H9 (cell line): ENCODE measurements around the gene SPDYE4. TPM values are rescaled to one million over a fixed set of nuclear protein-coding genes. Genes with fewer than 3 reads are reported as not detected.

Experiments used
- DNase-seq: peaks from one replicate; pipeline ENCODE4 v3.0.0-alpha.2; 2017
- H2AFZ ChIP-seq: one replicate; pipeline ENCODE4 v1.6.1; 2013; ENCODE audit warnings: mild to moderate bottlenecking, low read length, control low read depth, moderate library complexity
- H2AK5ac ChIP-seq: 2 replicates; pipeline ENCODE4 v1.6.1; 2013; ENCODE audit warnings: low read length, control low read depth, mixed read lengths; ENCODE audit not compliant: insufficient read length
- H2BK120ac ChIP-seq: one replicate; pipeline ENCODE4 v1.6.1; 2013; ENCODE audit warnings: low read depth, mild to moderate bottlenecking, low read length, control low read depth, inconsistent platforms; ENCODE audit not compliant: poor library complexity, severe bottlenecking
- H2BK12ac ChIP-seq: 2 replicates; pipeline ENCODE4 v1.6.1; 2013; ENCODE audit warnings: low read length, control low read depth, mixed read lengths, low read depth; ENCODE audit not compliant: insufficient read length
- H2BK15ac ChIP-seq: 2 replicates; pipeline ENCODE4 v1.6.1; 2013; ENCODE audit warnings: low read depth, low read length, control low read depth
- H2BK20ac ChIP-seq: one replicate; pipeline ENCODE4 v1.6.1; 2013; ENCODE audit warnings: low read depth, mild to moderate bottlenecking, low read length, control low read depth, inconsistent platforms; ENCODE audit not compliant: poor library complexity, severe bottlenecking
- H2BK5ac ChIP-seq: 2 replicates; pipeline ENCODE4 v1.6.1; 2013; ENCODE audit warnings: low read length, control low read depth, mixed read lengths; ENCODE audit not compliant: insufficient read length
- H3K14ac ChIP-seq: 2 replicates; pipeline ENCODE4 v1.6.1; 2013; ENCODE audit warnings: low read length, control low read depth; ENCODE audit not compliant: insufficient read depth
- H3K18ac ChIP-seq: 2 replicates; pipeline ENCODE4 v1.6.1; 2013; ENCODE audit warnings: low read depth, mild to moderate bottlenecking, mixed read lengths, low read length, control low read depth; ENCODE audit not compliant: insufficient read length
- H3K23ac ChIP-seq: 2 replicates; pipeline ENCODE4 v1.6.1; 2013; ENCODE audit warnings: low read length, control low read depth, mixed read lengths, low read depth; ENCODE audit not compliant: insufficient read length
- H3K23me2 ChIP-seq: 2 replicates; pipeline ENCODE4 v1.6.1; 2013; ENCODE audit warnings: low read depth, mild to moderate bottlenecking, mixed read lengths, low read length, control low read depth; ENCODE audit not compliant: insufficient read length, poor library complexity, severe bottlenecking
- H3K27ac ChIP-seq: 2 replicates; pipeline ENCODE4 v1.5.1; 2013; ENCODE audit warnings: low read length, control low read depth, mixed read lengths, low read depth; ENCODE audit not compliant: insufficient read length
- H3K27me3 ChIP-seq: 2 replicates; pipeline ENCODE4 v1.6.1; 2013; ENCODE audit warnings: low read length, control low read depth, inconsistent platforms; ENCODE audit not compliant: insufficient read depth
- H3K4ac ChIP-seq: 2 replicates; pipeline ENCODE4 v1.6.1; 2013; ENCODE audit warnings: low read depth, mild to moderate bottlenecking, control low read depth, inconsistent platforms, low read length, moderate library complexity
- H3K4me1 ChIP-seq: 2 replicates; pipeline ENCODE4 v1.6.1; 2013; ENCODE audit warnings: low read length, control low read depth, inconsistent platforms; ENCODE audit not compliant: insufficient read depth
- H3K4me2 ChIP-seq: 2 replicates; pipeline ENCODE4 v1.6.1; 2013; ENCODE audit warnings: low read length, control low read depth, mixed read lengths; ENCODE audit not compliant: insufficient read length, insufficient read depth
- H3K56ac ChIP-seq: 2 replicates; pipeline ENCODE4 v1.6.1; 2013; ENCODE audit warnings: low read depth, mild to moderate bottlenecking, mixed read lengths, low read length, control low read depth; ENCODE audit not compliant: insufficient read length
- H3K79me1 ChIP-seq: 2 replicates; pipeline ENCODE4 v1.6.1; 2013; ENCODE audit warnings: low read depth, mild to moderate bottlenecking, moderate library complexity, low read length, control low read depth, inconsistent platforms; ENCODE audit not compliant: insufficient read depth, poor library complexity, severe bottlenecking
- H3K79me2 ChIP-seq: 2 replicates; pipeline ENCODE4 v1.6.1; 2013; ENCODE audit warnings: low read length, control low read depth, inconsistent platforms; ENCODE audit not compliant: insufficient read depth
- H3K9ac ChIP-seq: 2 replicates; pipeline ENCODE4 v1.6.1; 2013; ENCODE audit warnings: low read length, control low read depth, mixed read lengths; ENCODE audit not compliant: insufficient read length; ENCODE audit errors: extremely low read depth
- H3K9me3 ChIP-seq: one replicate; pipeline ENCODE4 v1.6.1; 2013; ENCODE audit warnings: low read depth, low read length, inconsistent platforms; ENCODE audit not compliant: control insufficient read depth
- H3T11ph ChIP-seq: one replicate; pipeline ENCODE4 v1.6.1; 2013; ENCODE audit warnings: mild to moderate bottlenecking, low read length, control low read depth, inconsistent platforms
- H4K20me1 ChIP-seq: one replicate; pipeline ENCODE4 v1.6.1; 2013; ENCODE audit not compliant: control insufficient read depth, insufficient read length, insufficient read depth
- H4K5ac ChIP-seq: 2 replicates; pipeline ENCODE4 v1.6.1; 2013; ENCODE audit warnings: low read depth, mild to moderate bottlenecking, mixed read lengths, low read length, control low read depth; ENCODE audit not compliant: insufficient read length
- H4K8ac ChIP-seq: replicated peaks from 2 replicates; pipeline ENCODE4 v1.6.1; 2013; ENCODE audit warnings: low read length, control low read depth, mixed read lengths, low read depth; ENCODE audit not compliant: insufficient read length
- H4K91ac ChIP-seq: 2 replicates; pipeline ENCODE4 v1.6.1; 2013; ENCODE audit warnings: low read depth, mild to moderate bottlenecking, moderate library complexity, mixed read lengths, low read length, control low read depth; ENCODE audit not compliant: insufficient read length
- H3K27ac Mint-ChIP-seq, 3 experiments: 2 replicates in 2 of 3; 3 replicates in 1 of 3; pipeline ENCODE4 v1.8.0; 2020 to 2021; ENCODE audit warnings: mixed read lengths in 3 of 3, mild to moderate bottlenecking in 1 of 3, moderate library complexity in 1 of 3
- H3K27me3 Mint-ChIP-seq: 2 replicates; pipeline ENCODE4 v1.8.0; 2021; ENCODE audit warnings: low read depth, mild to moderate bottlenecking, moderate library complexity, mixed read lengths
- H3K36me3 Mint-ChIP-seq, 3 experiments: 2 replicates in 2 of 3; 3 replicates in 1 of 3; pipeline ENCODE4 v1.8.0; 2020 to 2021; ENCODE audit warnings: low read depth in 3 of 3, mixed read lengths in 3 of 3; ENCODE audit not compliant: insufficient read depth in 1 of 3
- H3K4me1 Mint-ChIP-seq, 2 experiments: 2 replicates each; pipeline ENCODE4 v1.8.0; 2020; ENCODE audit warnings: mixed read lengths in 2 of 2
- H3K4me3 Mint-ChIP-seq, 2 experiments: 2 replicates in 1 of 2; 3 replicates in 1 of 2; pipeline ENCODE4 v1.8.0; 2020 to 2021; ENCODE audit warnings: mild to moderate bottlenecking in 2 of 2, mixed read lengths in 2 of 2, moderate library complexity in 1 of 2
- H3K9me3 Mint-ChIP-seq, 2 experiments: 2 replicates in 1 of 2; 3 replicates in 1 of 2; pipeline ENCODE4 v1.8.0; 2020; ENCODE audit warnings: mild to moderate bottlenecking in 2 of 2, mixed read lengths in 2 of 2, moderate library complexity in 1 of 2
- WGBS: extraction: QIAGEN DNeasy Blood & Tissue Kit; methylation state at CpG from one replicate; pipeline ENCODE4 v1.1.7; 2013; ENCODE audit warnings: missing lambda C conversion rate, low lambda C conversion rate, mixed read lengths; ENCODE audit not compliant: insufficient read length; ENCODE audit errors: extremely low coverage; 5-methylcytosine and 5-hydroxymethylcytosine counted together
- total RNA-seq: library from RNA; stranded (reverse); gene quantifications from 2 replicates; pipeline ENCODE4 v1.2.1, GENCODE V29; 2021
- TF ChIP-seq, protein P1 (sequence below): fragments of 200-600 bp; sonication (generic); conservative IDR thresholded peaks from 3 replicates; pipeline ENCODE4 v1.8.0; 2021; ENCODE audit warnings: antibody characterized with exemption, mild to moderate bottlenecking

SPDYE4 gene
- total RNA-seq, 1 experiment from 2014 or later, result not detected

DNA sequence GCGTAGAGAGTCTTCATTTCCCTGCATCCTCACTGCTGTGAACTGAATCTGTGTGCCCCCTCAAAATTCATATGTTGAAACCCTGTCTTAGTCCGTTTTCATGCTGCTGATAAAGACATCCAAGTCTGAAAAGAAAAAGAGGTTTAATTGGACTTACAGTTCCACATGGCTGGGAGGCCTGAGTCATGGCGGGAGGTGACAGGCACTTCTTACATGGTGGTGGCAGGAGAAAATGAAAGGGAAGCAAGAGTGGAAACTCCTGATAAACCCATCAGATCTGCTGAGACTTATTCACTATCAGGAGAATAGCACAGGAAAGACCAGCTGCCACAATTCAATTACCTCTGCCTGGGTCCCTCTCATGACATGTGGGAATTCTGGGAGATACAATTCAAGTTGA is 10.6 kb downstream of the SPDYE4 start:
- H3K79me2 ChIP-seq, result no peaks in the 10 kb centered on the region
- H4K8ac ChIP-seq, result no peak overlapping the region
- no peaks in the 10 kb centered on the region for H3K4me1 ChIP-seq
- no peak overlapping the region for H3K23ac ChIP-seq
- no peak overlapping the region for H2BK12ac ChIP-seq
- no peak overlapping the region for H2BK20ac ChIP-seq
- no peak overlapping the region for H3K4me3 Mint-ChIP-seq
- H2BK15ac ChIP-seq, result no peak overlapping the region
- TF ChIP-seq, protein P1, sequence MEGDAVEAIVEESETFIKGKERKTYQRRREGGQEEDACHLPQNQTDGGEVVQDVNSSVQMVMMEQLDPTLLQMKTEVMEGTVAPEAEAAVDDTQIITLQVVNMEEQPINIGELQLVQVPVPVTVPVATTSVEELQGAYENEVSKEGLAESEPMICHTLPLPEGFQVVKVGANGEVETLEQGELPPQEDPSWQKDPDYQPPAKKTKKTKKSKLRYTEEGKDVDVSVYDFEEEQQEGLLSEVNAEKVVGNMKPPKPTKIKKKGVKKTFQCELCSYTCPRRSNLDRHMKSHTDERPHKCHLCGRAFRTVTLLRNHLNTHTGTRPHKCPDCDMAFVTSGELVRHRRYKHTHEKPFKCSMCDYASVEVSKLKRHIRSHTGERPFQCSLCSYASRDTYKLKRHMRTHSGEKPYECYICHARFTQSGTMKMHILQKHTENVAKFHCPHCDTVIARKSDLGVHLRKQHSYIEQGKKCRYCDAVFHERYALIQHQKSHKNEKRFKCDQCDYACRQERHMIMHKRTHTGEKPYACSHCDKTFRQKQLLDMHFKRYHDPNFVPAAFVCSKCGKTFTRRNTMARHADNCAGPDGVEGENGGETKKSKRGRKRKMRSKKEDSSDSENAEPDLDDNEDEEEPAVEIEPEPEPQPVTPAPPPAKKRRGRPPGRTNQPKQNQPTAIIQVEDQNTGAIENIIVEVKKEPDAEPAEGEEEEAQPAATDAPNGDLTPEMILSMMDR, result no peak
- H3K4me2 ChIP-seq, result no peak overlapping the region
- no peak overlapping the region for H3T11ph ChIP-seq
- peaks cover 23% of the 10 kb centered on the region for H3K27me3 Mint-ChIP-seq
- H3K79me1 ChIP-seq, result no peaks in the 10 kb centered on the region
- H3K23me2 ChIP-seq, result peaks cover 3% of the 10 kb centered on the region
- no peak overlapping the region for H3K4ac ChIP-seq
- no peak overlapping the region for H3K18ac ChIP-seq
- H3K27me3 ChIP-seq, result no peaks in the 10 kb centered on the region
- no peak overlapping the region for H4K5ac ChIP-seq
- H3K27ac ChIP-seq, result no peak overlapping the region
- no peak overlapping the region for H4K91ac ChIP-seq
- no peaks in the 10 kb centered on the region for H4K20me1 ChIP-seq
- H2AFZ ChIP-seq, result no peak overlapping the region
- no peak overlapping the region for H2AK5ac ChIP-seq
- peaks cover 2 to 3% of the 10 kb centered on the region in 2 experiments; a peak in 2 of 4 replicates for H3K4me1 Mint-ChIP-seq
- no peak overlapping the region for H3K27ac Mint-ChIP-seq
- no peak overlapping the region for H2BK120ac ChIP-seq
- peak; percentile 12 for DNase-seq
- H2BK5ac ChIP-seq, result no peak overlapping the region
- no peaks in the 10 kb centered on the region for H3K9me3 ChIP-seq
- H3K56ac ChIP-seq, result no peak overlapping the region
- H3K14ac ChIP-seq, result no peak overlapping the region
- no peak overlapping the region for H3K9ac ChIP-seq
- WGBS, result no CpG with 5 or more reads among the region's 3 CpGs
- 0 out of 5 replicates have a peak, but pooled peaks cover 0 to 2% of the 10 kb centered on the region in 2 experiments for H3K9me3 Mint-ChIP-seq
- no peaks in the 10 kb centered on the region; a peak in 1 of 7 replicates for H3K36me3 Mint-ChIP-seq
